ENCODE measurements around the gene UBE2O.

UBE2O gene

DNA sequence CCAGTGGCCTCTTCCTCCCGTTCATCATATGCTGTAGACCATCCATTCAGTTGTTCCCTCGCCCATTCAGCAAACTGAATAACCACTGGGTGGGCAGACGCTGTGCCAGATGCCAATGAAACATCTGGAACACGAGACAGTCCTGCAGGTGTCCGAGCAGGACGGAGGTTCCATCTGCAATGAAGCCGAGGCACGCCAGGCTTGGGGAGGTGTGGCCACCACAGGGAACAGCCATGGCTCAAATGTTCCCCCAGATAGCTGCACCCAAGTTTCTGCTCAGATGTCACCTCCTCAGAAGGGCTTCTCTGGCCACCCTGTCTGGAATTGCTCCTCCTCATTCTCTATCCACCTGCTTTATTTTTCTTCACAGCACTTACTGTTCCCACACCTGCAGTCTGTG, 30.5 kb downstream of the UBE2O start:
- H3K4me3 ChIP-seq (ENCODE audit: low read depth, low read length), result no peak overlapping the region
- no peak overlapping the region for H3K23ac ChIP-seq (ENCODE audit: low read length)
- H3K18ac ChIP-seq (ENCODE audit: low read length), result no peak overlapping the region
- no peak overlapping the region for H3K9ac ChIP-seq (ENCODE audit: low read length)
- H3K4ac ChIP-seq (ENCODE audit: low read depth, low read length), result no peak overlapping the region
- no peak overlapping the region for H3K14ac ChIP-seq (ENCODE audit: low read length)
- no peak overlapping the region for H4K12ac ChIP-seq (ENCODE audit: low read depth, low read length)
- H3K79me2 ChIP-seq (ENCODE audit: control insufficient read depth, insufficient read depth, low read length, poor library complexity), result no peaks in the 10 kb centered on the region
- no peak for DNase-seq
- H2BK5ac ChIP-seq (ENCODE audit: low read depth, low read length, poor library complexity), result no peak overlapping the region
- no peak overlapping the region for H4K8ac ChIP-seq (ENCODE audit: low read depth, low read length)
- H2BK120ac ChIP-seq (ENCODE audit: insufficient read depth, low read length, poor library complexity), result no peak overlapping the region
- H3K4me1 ChIP-seq (ENCODE audit: control insufficient read depth in 1 of 2, insufficient read depth in 2 of 2, low read length in 2 of 2), result no peaks in the 10 kb centered on the region
- H3K4me2 ChIP-seq (ENCODE audit: low read length), result no peak overlapping the region
- H3K79me1 ChIP-seq (ENCODE audit: low read length), result no peaks in the 10 kb centered on the region
- no peak overlapping the region for H4K91ac ChIP-seq (ENCODE audit: low read depth, low read length)
- WGBS (ENCODE audit: extremely low coverage, insufficient coverage, insufficient read length), result no CpG with 5 or more reads among the region's 8 CpGs
- no peak overlapping the region for H2BK12ac ChIP-seq (ENCODE audit: low read length)
- H2AK5ac ChIP-seq (ENCODE audit: low read length), result no peak overlapping the region
- no peak overlapping the region for H3K27ac ChIP-seq (ENCODE audit: low read depth, low read length)
- no peaks in the 10 kb centered on the region for H3K36me3 ChIP-seq (ENCODE audit: control insufficient read depth in 1 of 2, insufficient read depth in 2 of 2, low read length in 2 of 2)
- no peak overlapping the region for H2AFZ ChIP-seq (ENCODE audit: insufficient read depth, low read length, poor library complexity)
- H3K9me3 ChIP-seq (ENCODE audit: insufficient read depth, low read depth, low read length), result peaks cover 2% of the 10 kb centered on the region
- no peaks in the 10 kb centered on the region for H3K27me3 ChIP-seq (ENCODE audit: insufficient read depth, low read length)

- no peak overlapping the region for H4K12ac ChIP-seq (ENCODE audit: low read depth, low read length)
- WGBS (ENCODE audit: extremely low coverage, insufficient coverage, insufficient read length), result no CpG with 5 or more reads among the region's 7 CpGs
- H3K4me1 ChIP-seq (ENCODE audit: control insufficient read depth in 1 of 2, insufficient read depth in 2 of 2, low read length in 2 of 2), result no peaks in the 10 kb centered on the region
- no peak overlapping the region for H2BK120ac ChIP-seq (ENCODE audit: insufficient read depth, low read length, poor library complexity)
- H3K4me2 ChIP-seq (ENCODE audit: low read length), result no peak overlapping the region
- no peak overlapping the region for H4K8ac ChIP-seq (ENCODE audit: low read depth, low read length)
- H3K14ac ChIP-seq (ENCODE audit: low read length), result no peak overlapping the region
- H2AFZ ChIP-seq (ENCODE audit: insufficient read depth, low read length, poor library complexity), result no peak overlapping the region
- no peak overlapping the region for H3K18ac ChIP-seq (ENCODE audit: low read length)
- no peak overlapping the region for H2AK5ac ChIP-seq (ENCODE audit: low read length)
- H3K36me3 ChIP-seq (ENCODE audit: control insufficient read depth in 1 of 2, insufficient read depth in 2 of 2, low read length in 2 of 2), result no peaks in the 10 kb centered on the region
- H3K4me3 ChIP-seq (ENCODE audit: low read depth, low read length), result no peak overlapping the region
- no peak overlapping the region for H3K27ac ChIP-seq (ENCODE audit: low read depth, low read length)
- H3K27me3 ChIP-seq (ENCODE audit: insufficient read depth, low read length), result no peaks in the 10 kb centered on the region
- no peak overlapping the region for H4K91ac ChIP-seq (ENCODE audit: low read depth, low read length)
- no peaks in the 10 kb centered on the region for H3K79me2 ChIP-seq (ENCODE audit: control insufficient read depth, insufficient read depth, low read length, poor library complexity)
- H3K23ac ChIP-seq (ENCODE audit: low read length), result no peak overlapping the region
- H3K4ac ChIP-seq (ENCODE audit: low read depth, low read length), result no peak overlapping the region
- H3K79me1 ChIP-seq (ENCODE audit: low read length), result no peaks in the 10 kb centered on the region
- no peak overlapping the region for H3K9ac ChIP-seq (ENCODE audit: low read length)
- H2BK12ac ChIP-seq (ENCODE audit: low read length), result no peak overlapping the region
- DNase-seq, result no peak
- H3K9me3 ChIP-seq (ENCODE audit: insufficient read depth, low read depth, low read length), result peaks cover 2% of the 10 kb centered on the region
- H2BK5ac ChIP-seq (ENCODE audit: low read depth, low read length, poor library complexity), result no peak overlapping the region
These were observed 31.9 kb downstream of the UBE2O start for GRCh38 chr17:76421044-76421407.

DNA sequence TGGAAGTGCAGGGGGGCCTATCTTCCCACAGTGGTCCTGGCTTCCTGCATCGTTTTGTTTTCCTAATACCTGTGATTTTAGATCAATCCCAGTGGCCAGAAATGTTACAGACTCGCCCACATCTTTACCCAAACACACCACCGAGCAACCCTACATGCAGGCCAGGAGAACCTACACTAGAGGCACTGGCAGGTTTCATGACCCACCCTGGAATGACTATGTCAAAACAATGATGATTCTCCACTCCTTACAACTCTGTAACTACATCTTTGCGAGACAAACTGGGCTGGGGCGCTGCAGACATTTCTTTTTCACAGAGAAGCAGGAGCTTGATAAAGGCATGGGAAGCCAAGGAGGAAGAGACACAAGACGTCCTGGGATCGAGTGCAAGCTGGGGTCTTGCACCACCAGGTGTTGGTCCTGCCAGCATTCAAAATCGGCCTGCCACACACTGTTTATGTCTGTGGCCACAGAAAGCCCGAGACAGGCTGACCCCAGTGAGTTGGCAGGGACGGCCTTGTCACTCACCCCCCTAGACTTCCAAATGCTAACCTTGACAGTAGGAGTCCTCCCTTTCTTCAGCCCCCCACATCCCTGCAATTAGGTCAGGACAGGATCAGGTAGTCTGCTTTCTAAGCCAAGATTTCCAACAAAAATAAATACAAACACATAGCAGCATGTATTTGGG, 32.5 kb downstream of the UBE2O start:
- Histone ChIP-seq H2AK5ac (ENCODE audit: low read length) (no peak overlapping the region), H3K4me3 (ENCODE audit: low read depth, low read length) (no peak overlapping the region), H2AFZ (ENCODE audit: insufficient read depth, low read length, poor library complexity) (no peak overlapping the region), H3K79me2 (ENCODE audit: control insufficient read depth, insufficient read depth, low read length, poor library complexity) (no peaks in the 10 kb centered on the region), H3K23ac (ENCODE audit: low read length) (no peak overlapping the region), H3K36me3 (ENCODE audit: control insufficient read depth in 1 of 2, insufficient read depth in 2 of 2, low read length in 2 of 2) (no peaks in the 10 kb centered on the region), H3K4me2 (ENCODE audit: low read length) (no peak overlapping the region), H2BK120ac (ENCODE audit: insufficient read depth, low read length, poor library complexity) (no peak overlapping the region), H4K8ac (ENCODE audit: low read depth, low read length) (no peak overlapping the region), H3K18ac (ENCODE audit: low read length) (no peak overlapping the region), H3K4ac (ENCODE audit: low read depth, low read length) (no peak overlapping the region), H2BK5ac (ENCODE audit: low read depth, low read length, poor library complexity) (no peak overlapping the region), H3K27ac (ENCODE audit: low read depth, low read length) (no peak overlapping the region), H3K9ac (ENCODE audit: low read length) (no peak overlapping the region), H2BK12ac (ENCODE audit: low read length) (no peak overlapping the region), H3K9me3 (ENCODE audit: insufficient read depth, low read depth, low read length) (peaks cover 2% of the 10 kb centered on the region), H3K27me3 (ENCODE audit: insufficient read depth, low read length) (no peaks in the 10 kb centered on the region), H3K4me1 (ENCODE audit: control insufficient read depth in 1 of 2, insufficient read depth in 2 of 2, low read length in 2 of 2) (no peaks in the 10 kb centered on the region), H4K12ac (ENCODE audit: low read depth, low read length) (no peak overlapping the region), H3K14ac (ENCODE audit: low read length) (no peak overlapping the region), H4K91ac (ENCODE audit: low read depth, low read length) (no peak overlapping the region), H3K79me1 (ENCODE audit: low read length) (no peaks in the 10 kb centered on the region)
- no peak for DNase-seq
- no CpG with 5 or more reads among the region's 10 CpGs for WGBS (ENCODE audit: extremely low coverage, insufficient coverage, insufficient read length)

DNA sequence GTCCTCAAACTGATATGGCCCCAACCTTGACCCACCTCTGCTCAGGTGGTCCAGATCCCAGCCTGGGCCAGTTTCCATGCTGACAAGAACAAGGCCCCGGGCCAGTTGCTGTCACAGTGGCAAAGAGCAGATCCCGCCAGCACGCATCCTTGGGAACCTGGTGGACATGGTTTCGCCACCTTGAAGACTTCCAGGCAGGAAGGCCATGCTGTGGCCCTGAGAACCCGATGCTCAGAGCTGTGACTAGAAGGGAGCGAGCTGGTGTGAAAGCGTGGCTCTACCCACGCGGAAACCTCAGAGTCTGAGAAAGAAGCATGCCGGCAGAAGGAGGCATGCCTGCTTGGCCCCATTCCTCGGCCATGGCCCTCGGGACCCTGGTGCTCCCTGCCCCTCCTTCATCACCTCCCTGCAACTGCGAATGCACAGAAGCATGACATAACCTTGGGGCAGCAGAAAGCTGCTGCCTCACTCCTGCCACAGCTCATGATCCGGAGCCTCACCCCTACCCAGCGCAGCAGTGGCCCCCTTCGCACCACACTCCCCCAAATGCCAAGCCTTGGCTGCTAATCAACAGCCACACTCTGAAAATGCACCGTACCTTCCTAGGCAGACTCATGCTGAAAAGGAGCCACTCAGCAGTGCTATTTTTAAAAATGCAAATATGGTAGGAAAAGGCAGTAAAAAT, 33.2 kb downstream of the UBE2O start:
- Histone ChIP-seq H2BK5ac (ENCODE audit: low read depth, low read length, poor library complexity) (no peak overlapping the region), H3K23ac (ENCODE audit: low read length) (no peak overlapping the region), H3K4me1 (ENCODE audit: control insufficient read depth in 1 of 2, insufficient read depth in 2 of 2, low read length in 2 of 2) (no peaks in the 10 kb centered on the region), H3K36me3 (ENCODE audit: control insufficient read depth in 1 of 2, insufficient read depth in 2 of 2, low read length in 2 of 2) (no peaks in the 10 kb centered on the region), H2BK120ac (ENCODE audit: insufficient read depth, low read length, poor library complexity) (no peak overlapping the region), H3K4me3 (ENCODE audit: low read depth, low read length) (no peak overlapping the region), H3K79me2 (ENCODE audit: control insufficient read depth, insufficient read depth, low read length, poor library complexity) (no peaks in the 10 kb centered on the region), H3K14ac (ENCODE audit: low read length) (no peak overlapping the region), H2AK5ac (ENCODE audit: low read length) (no peak overlapping the region), H3K27me3 (ENCODE audit: insufficient read depth, low read length) (no peaks in the 10 kb centered on the region), H3K4ac (ENCODE audit: low read depth, low read length) (no peak overlapping the region), H3K9ac (ENCODE audit: low read length) (no peak overlapping the region), H3K79me1 (ENCODE audit: low read length) (no peaks in the 10 kb centered on the region), H3K4me2 (ENCODE audit: low read length) (no peak overlapping the region), H2AFZ (ENCODE audit: insufficient read depth, low read length, poor library complexity) (no peak overlapping the region), H2BK12ac (ENCODE audit: low read length) (no peak overlapping the region), H3K9me3 (ENCODE audit: insufficient read depth, low read depth, low read length) (peaks cover 2% of the 10 kb centered on the region), H4K12ac (ENCODE audit: low read depth, low read length) (no peak overlapping the region), H4K8ac (ENCODE audit: low read depth, low read length) (no peak overlapping the region), H4K91ac (ENCODE audit: low read depth, low read length) (no peak overlapping the region), H3K18ac (ENCODE audit: low read length) (no peak overlapping the region), H3K27ac (ENCODE audit: low read depth, low read length) (no peak overlapping the region)
- no CpG with 5 or more reads among the region's 17 CpGs for WGBS (ENCODE audit: extremely low coverage, insufficient coverage, insufficient read length)
- no peak for DNase-seq
